HG02981 (cell line): Measurements from ENCODE around the gene FOXF2.

Source experiments
- ATAC-seq: cut with Tn5 transposase; IDR thresholded peaks from one replicate; pipeline ENCODE4 v1.9.1; 2021; ENCODE audit warnings: mild to moderate bottlenecking, moderate library complexity; ENCODE audit not compliant: unreplicated experiment

Gene FOXF2

DNA sequence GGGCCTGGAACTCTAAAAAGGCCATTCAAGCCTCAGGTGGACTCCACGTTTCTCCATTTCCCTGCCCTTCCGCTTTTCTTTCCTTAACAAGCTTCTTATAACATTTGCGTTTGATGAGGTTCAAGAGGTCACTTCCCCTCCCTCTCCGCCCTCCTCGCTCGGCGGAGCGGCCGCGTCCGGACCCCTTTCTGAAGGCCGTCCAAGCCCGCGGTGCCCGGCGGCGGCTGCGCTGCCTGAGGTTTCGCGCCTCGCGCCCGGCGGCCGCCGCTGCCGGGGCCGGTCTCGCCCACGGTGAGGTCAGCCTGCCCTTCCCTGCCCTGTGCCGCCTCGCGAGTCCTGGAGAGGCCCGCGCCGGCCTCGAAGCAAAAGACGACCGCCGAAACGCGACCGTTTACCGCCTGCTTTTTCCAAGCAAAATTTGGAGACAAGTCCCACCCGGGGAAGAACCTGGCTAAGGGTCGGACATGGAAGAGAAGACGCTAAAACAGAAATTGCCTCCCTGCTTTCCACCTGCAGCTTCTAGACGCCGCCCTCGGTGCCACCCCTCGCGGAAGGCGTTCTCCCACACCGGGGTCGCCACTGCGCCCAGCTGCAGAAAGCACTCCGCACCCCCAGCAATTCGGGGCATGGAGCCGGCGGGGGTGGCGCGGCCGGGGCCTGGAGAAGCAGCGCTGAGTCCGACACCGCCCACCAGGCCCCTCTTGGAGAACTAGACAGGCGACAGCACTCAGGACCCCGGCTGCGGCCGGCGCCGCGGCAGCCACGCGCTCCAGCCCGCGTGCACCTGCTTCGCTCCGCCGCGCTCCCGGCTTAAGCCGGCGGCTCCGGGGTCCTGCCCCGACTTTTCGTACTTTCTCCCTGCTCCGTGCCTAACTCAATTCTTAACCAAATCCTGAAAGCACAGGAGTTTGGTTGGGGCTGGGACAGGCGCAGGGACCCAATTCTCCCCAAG, 11.0 kb upstream of the FOXF2 start:
- no peak for ATAC-seq

DNA sequence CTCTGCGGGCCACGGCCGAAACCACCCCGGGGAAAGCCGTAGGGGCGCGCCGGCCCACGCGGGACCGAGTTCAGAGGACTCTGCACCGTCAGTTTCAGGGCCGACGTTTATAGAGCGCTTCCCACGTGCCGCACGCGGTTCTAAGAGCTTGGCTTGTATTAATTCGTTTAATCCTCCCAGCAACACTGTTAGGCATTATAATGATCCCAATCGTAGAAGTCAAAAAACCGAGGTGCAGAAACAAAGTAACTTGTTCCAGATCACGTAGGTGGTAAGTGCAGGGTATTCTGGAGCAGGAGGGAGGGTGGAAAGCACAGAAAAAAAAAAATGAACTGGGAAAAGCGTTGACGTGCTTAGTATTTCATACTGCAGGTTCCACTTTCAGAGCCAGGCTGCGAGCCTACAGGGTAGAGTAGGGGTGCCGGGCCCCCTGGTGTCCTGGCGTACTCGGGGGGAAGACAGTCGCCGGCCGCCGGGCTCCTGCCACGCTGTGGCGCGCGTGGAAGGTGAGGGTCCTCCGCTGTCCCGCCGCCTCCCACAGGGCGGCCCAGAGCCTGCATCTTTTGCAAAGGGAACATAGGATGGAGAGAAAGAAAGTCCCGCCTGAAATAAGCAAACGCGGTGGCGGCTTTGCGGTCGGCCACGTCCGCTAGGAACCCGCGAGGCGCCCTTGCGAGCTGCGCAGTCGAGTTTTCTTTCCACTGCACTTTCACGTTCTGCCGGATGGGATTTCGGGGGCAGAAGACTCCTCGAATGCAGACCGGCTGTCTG, 10.2 kb upstream of the FOXF2 start:
- no peak for ATAC-seq

DNA sequence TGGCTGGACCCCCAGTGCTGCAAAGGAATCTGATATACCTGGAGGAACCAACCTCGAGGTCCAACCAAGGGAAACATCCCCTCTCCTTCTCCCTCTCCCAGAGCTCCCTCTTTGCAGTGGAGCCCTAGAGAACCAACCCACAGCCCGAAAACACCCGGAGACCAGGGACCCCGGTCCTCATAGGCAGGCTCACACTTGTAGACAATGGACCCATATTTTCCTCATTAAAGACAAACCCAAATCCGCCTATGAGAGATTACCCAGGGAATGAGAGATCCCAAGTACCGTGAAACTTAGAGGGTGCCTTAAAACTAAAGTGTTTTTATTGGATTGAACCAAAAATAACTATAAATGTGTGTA, 9.6 kb upstream of the FOXF2 start:
- ATAC-seq: no peak

GRCh38 chr6:1380625-1381427, 8.6 kb upstream of the FOXF2 start:
- no peak for ATAC-seq

- peak; percentile 61 for ATAC-seq
Measured at GRCh38 chr6:1381481-1382330, 7.7 kb upstream of the FOXF2 start.

DNA sequence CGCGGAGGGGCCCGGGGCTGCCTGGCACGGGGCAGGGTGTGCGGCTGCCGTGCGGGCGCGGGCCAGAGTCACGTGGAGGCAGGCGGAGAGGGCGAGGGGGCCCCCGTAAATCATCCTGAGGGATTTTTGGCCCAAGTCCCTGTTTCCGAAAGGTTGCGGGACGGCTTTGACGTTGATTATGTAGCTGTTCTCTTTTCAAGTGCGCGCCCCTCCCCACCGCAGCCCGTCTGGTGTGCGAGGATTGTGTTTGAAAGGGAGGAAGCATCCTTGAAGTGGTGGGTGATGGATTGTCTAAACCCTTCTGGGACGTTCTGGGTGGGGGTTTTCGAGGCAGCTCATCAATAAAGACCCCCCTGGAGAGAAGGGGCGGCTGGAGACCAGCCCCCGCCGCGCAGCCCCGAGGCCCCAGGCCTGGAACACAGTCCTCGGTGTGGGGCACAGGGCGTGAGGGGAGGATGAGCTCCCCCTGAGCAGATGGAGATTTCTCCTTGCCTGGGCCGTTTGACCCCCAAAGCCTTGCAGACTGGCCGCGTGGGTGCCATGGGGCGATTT, 7.0 kb upstream of the FOXF2 start:
- no peak for ATAC-seq

GRCh38 chr6:1382883-1383728, 6.3 kb upstream of the FOXF2 start:
- no peak for ATAC-seq

GRCh38 chr6:1383729-1384548, 5.4 kb upstream of the FOXF2 start:
- ATAC-seq: no peak

- no peak for ATAC-seq
Measured at GRCh38 chr6:1384549-1385128, 4.7 kb upstream of the FOXF2 start.

DNA sequence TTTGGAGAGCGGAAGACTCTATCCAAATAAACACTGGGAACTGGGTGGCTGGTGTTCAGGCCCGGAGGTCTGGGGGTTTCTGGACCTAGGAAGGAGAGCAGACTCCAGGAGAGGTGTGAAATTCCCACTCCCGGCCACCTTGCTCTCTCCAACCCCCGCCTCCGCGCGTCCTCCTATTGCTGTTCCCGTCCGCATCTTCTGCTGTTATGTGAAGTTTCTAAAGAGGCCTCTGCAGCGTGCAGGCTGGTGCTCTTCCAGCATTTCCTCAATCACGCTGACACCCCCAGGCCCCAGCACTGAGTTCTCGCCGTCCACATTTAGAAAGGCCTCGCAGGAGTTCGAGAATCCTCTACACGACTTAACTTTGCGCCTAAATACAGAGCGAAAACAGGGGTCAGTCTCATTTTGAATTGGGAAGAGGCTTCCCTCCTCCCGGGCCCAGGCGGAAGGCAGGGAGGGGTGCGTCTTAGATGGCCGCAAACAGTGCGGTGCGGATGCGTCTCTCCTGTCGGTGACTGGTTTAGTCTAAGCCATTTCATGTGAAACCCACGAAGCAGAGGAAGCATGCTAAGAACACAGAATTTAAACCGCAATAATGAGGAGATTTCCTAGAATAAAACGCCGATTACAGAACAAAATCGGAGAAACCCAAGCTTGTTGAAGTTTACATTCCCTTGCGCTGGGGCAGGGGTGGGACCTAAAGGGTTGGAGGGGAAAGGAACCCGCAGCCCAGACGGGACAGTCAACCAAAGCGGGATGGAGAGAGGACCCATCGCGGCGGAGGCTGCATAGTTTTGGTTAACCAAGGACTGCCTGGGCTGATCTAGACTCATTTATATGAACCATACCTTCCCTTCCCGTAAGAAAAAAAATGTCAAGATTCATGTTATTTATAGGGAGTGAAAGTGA, 4.0 kb upstream of the FOXF2 start:
- ATAC-seq: no peak

DNA sequence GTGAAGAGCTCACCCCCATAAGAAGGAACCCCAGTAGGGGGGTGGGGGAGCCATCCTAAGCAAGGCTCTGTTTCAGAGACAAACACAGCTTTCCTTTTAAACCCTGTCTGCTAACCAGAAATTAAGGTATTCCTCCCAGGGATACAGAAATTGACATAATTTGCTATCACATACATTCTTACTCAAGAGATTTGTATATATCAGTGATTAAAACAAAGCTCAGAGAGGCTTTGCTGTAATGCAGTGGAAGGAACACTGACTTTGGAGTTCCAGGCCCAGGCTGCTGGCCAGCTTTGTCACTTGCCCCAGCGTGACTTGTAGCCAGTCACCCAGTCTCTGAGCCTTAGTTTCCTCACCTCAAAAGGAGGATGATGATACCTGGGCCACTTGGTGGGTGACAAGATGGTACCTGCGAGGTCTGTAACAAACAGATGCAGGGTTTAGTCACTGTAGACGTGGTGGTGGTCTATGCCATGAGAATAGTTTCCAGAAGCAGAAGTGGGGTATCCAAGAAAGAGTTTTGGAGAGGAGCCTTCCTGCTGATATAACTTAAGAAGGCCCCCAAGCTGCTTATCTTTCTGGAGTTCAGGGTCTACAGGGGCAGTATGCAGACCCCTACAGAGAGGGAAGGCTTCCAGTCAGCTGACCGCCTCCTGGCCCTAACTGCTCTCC, 3.2 kb upstream of the FOXF2 start:
- no peak for ATAC-seq

- ATAC-seq: no peak
Measured at GRCh38 chr6:1387538-1387875, 1.9 kb upstream of the FOXF2 start.

DNA sequence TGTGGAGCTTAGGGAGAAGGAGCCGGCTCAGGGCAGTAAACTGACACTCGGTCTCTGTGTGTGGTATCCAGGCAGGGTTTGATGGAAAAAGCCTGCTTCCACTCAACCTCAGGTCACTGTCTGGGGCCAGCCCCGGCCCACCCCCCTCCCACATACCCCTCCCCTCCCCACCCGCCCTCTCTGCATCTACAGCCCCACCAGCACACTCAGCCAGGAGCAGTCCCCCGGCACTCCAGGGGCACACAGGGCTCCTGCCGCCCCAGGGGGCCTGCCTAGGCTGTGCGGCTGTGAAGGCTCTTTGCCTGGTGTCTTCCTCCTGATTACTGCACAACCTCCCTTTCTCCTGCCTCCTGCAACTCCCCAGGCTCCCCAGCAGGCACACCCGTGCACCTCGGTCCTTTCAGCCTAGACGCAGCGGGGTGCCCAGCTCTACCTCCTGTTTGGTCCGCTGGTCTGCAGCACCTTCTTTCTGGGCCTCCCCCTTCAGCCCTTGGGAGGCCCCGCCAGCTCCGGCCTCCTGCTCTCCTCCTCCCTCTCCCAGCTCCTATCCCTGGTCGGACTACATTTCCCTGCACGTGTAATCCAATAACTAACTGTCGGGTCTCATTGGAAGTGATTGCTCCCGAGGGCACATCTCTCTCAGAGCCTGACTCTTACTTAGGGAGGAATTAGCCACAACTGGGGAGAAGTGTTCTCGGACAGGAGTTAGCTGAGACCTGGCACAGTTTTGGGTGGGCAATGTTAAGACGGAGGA, 1.3 kb upstream of the FOXF2 start:
- ATAC-seq: no peak

DNA sequence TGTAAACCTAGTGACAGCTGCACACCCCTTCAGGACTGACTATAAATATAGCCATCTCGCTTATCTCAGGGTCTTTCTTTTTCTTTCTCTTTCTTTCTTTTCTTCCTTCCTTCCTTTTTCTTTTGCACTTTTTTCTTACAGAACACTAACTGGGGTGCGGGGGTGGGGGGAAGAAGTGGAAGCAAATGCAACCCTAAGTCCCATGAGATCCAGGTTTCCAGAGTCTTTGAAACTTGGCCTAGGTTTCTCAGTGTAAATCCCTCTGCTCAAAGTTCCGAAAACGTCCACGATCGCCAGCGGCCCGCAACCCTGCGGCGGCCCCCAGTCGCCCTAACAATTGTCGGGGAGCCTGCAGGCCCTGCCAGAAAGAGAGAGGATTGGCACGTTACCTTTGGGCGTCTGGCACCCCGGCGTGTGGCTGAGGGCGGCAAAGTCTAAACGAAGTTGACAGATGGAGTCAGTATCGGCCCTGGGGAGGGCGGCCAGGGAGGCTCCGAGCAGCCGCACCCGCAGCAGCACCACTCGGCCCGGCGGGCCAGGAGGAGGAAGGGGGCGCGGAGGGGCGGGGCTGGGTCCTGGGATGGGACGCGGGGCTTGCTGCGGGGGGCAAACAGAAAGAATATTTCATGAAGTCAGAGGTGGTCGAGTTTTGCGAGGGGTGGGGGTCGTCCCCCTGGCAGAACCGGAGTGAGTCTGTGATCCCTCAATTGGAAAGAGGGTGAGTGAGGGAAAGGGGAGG, 577 bp upstream of the FOXF2 start:
- no peak for ATAC-seq
